GM10266 (cell line): Measurements from ENCODE around the gene TPRKB.

Experiments used
- DNase-seq: peaks from one replicate; pipeline ENCODE4 v3.0.0; 2012; ENCODE audit errors: extremely low spot score
- TF ChIP-seq, protein P1 (sequence below): IDR thresholded peaks from 2 replicates; pipeline ENCODE4 v1.5.1; 2012; ENCODE audit warnings: mild to moderate bottlenecking, low read depth; ENCODE audit not compliant: control insufficient read depth, insufficient read depth; ENCODE audit errors: missing control alignments

Gene TPRKB

DNA sequence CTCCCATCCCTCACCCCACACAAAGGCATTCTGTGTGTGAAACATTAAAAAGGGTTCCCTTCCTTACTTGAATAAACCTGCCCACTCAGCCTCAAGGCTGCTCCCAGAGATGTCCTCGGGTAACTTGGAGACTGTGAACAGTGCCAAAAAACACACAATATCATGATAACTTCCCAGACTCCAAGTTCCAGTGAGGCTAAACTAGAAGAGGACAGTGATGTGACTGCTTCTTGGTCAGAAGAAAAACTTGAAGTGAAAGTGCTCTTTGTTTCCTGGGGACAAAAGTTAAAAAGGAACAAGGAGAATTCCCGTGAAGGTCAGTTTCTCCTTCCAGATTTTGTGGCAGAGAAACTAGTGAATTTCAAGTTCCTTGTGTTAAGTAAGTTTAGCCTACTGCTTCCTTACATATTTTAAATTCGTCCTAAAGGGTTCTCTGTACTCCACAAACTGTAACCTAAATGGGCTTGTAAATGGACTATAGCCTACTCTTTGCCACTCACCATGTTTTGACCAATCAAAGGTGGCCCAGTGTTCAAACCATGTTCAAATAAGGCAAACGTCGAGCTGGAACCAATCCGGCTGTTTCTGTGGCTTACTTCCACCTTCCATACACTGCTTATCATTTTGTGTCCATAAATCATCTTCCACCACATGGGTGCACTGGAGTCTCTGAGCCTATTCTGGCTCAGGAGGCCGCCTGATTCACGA, 20.4 kb downstream of the TPRKB start:
- TF ChIP-seq, protein P1, sequence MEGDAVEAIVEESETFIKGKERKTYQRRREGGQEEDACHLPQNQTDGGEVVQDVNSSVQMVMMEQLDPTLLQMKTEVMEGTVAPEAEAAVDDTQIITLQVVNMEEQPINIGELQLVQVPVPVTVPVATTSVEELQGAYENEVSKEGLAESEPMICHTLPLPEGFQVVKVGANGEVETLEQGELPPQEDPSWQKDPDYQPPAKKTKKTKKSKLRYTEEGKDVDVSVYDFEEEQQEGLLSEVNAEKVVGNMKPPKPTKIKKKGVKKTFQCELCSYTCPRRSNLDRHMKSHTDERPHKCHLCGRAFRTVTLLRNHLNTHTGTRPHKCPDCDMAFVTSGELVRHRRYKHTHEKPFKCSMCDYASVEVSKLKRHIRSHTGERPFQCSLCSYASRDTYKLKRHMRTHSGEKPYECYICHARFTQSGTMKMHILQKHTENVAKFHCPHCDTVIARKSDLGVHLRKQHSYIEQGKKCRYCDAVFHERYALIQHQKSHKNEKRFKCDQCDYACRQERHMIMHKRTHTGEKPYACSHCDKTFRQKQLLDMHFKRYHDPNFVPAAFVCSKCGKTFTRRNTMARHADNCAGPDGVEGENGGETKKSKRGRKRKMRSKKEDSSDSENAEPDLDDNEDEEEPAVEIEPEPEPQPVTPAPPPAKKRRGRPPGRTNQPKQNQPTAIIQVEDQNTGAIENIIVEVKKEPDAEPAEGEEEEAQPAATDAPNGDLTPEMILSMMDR: no peak
- DNase-seq: peak; percentile 31

DNA sequence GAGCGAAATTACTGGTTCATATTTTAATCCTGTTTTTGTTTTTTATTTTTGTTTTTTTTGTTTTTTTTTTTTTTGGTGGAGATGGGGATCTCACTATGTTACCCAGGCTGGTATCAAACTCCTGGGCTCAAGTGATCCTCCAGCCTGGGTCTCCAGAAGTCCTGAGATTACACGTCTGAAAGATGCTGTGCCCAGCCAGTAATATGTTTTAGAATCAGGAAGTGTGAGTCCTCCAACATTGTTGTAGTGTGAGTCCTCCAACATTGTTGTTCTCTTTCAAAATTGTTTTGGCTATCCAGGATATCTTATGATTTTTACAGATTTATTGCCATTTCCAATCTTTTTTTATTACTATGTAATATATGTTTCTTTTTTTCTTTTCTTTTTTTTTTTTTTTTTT, 23.1 kb downstream of the TPRKB start:
- no peak for DNase-seq
- TF ChIP-seq, protein P1: no peak

DNA sequence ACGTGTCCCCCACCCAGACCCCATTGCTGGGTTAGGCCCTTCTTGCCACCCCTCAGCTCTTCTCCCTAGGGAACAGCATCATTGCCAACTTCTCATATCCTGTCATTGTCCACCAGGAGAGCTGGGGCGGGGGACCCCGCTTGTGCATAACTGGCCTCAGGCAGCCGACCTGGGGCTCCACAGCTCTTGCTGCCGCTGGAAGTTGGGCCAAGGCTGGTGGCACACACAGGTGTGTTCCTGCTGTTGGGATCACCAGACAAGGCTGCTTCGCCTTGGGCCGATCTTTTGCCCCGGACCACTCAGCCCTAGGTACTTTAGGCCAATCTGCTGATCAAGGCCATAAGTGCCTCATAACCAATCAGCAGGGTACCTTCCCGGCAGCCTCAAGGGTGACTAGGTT, 28.6 kb downstream of the TPRKB start:
- no peak for DNase-seq
- TF ChIP-seq, protein P1: no peak

DNA sequence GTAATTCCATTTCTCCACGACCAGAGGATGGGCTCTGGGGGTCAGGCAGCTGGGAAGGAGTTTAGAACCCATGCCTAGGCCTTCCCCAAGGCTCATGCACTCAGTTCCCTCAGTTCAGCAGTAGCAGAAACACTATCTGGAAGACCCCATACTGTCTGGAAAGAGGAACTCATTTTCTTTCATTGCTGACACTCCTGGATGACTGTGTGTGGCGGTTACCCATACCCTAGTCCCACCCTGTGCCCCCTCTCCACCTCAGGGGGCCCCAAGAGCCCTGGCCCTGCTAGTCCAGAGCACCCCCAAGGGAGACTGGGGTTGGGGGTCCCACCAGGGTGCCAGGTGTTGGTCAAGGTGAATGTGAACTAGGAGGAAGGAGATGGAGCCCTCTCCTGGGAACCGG, 29.5 kb downstream of the TPRKB start:
- DNase-seq: no peak
- TF ChIP-seq, protein P1: no peak

DNA sequence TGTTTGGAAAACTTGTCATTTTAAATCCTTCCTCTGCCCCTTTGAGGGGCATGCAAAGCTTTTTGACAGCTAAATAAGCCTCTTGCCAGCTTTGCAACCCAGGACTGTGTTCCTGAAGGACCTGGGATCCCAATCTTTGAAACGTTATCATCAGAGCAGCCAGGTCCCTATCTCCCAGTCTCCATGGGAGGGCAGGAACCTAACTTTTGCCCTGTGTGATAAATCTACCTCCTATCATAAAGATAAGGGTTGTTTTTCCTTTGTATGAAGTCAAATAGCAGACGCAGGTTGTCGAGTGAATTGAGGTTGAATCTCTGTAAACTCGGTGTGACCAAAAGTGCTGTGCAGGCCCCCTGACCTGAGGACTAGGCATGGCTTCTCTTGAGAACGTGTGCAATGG, 30.1 kb downstream of the TPRKB start:
- no peak for DNase-seq
- TF ChIP-seq, protein P1: no peak

DNA sequence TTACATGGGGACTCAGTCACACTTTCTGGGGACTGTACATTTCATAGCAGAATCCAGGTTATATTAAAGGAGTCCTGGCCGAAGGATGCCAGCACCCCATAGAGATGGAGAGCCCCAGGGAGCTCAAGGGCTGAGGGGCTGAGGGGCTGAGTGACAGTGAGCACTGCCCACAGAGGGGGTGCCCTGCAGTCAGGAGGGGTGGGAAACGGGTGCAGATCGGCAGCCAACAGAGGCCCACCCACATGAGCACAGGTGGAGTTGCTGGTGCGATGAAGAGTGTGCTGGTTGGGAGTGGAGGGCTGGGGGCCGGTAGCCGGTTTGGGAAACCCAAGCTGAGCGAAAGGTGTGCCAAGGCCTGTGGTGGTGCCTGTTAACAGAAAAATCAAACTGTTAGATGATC, 32.1 kb downstream of the TPRKB start:
- TF ChIP-seq, protein P1: no peak
- no peak for DNase-seq

DNA sequence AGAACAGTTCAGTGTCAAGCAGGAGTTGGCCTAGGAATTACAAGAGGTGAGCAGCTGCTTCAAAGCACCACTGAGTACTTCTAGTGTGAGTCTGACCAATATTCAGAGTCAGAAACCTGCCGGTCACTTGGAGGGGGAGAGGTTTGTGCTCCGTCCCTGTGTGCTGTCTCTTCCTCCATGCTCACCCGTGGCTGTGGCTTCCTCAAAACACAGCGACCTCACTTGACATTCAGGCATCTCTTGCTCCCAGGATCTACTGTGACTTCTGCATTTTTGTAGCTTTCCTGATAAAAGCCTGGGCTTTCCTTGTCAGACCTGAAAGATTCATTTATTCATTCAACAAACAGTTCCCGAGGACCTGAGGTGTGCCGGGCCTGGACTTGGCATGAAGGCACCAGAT, 32.9 kb downstream of the TPRKB start:
- TF ChIP-seq, protein P1: no peak
- DNase-seq: no peak
